HT1080 (cell line): ENCODE measurements around the gene CATSPERZ. TPM values are rescaled to one million over a fixed set of nuclear protein-coding genes. Genes with fewer than 3 reads are reported as not detected.

Experiments used
- DNase-seq: peaks from one replicate; pipeline ENCODE4 v3.0.0-alpha.2; 2015; ENCODE audit warnings: low read depth
- polyA plus RNA-seq, 2 experiments: library from polyadenylated mRNA; depleted of rRNA; stranded (reverse); fragments of >200 nt; gene quantifications; 2 replicates each; pipeline ENCODE4 v1.2.3, GENCODE V29; 2015
- total RNA-seq: library from RNA; depleted of rRNA; stranded (reverse); fragments of >200 nt; shearing (Covaris generic); gene quantifications from 2 replicates; pipeline ENCODE4 v1.2.3, GENCODE V29; 2014; rRNA removed

Gene CATSPERZ, protein sequence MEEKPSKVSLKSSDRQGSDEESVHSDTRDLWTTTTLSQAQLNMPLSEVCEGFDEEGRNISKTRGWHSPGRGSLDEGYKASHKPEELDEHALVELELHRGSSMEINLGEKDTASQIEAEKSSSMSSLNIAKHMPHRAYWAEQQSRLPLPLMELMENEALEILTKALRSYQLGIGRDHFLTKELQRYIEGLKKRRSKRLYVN
- 1.0 and 1.2 TPM in 2 replicates for total RNA-seq
- 1.2 and 1.3 TPM in 2 replicates for polyA plus RNA-seq (2015; cell fraction: cytosol; rRNA removed)
- polyA plus RNA-seq (2015; cell fraction: nucleus; rRNA removed), result 0.43 and 0.62 TPM in 2 replicates

DNA sequence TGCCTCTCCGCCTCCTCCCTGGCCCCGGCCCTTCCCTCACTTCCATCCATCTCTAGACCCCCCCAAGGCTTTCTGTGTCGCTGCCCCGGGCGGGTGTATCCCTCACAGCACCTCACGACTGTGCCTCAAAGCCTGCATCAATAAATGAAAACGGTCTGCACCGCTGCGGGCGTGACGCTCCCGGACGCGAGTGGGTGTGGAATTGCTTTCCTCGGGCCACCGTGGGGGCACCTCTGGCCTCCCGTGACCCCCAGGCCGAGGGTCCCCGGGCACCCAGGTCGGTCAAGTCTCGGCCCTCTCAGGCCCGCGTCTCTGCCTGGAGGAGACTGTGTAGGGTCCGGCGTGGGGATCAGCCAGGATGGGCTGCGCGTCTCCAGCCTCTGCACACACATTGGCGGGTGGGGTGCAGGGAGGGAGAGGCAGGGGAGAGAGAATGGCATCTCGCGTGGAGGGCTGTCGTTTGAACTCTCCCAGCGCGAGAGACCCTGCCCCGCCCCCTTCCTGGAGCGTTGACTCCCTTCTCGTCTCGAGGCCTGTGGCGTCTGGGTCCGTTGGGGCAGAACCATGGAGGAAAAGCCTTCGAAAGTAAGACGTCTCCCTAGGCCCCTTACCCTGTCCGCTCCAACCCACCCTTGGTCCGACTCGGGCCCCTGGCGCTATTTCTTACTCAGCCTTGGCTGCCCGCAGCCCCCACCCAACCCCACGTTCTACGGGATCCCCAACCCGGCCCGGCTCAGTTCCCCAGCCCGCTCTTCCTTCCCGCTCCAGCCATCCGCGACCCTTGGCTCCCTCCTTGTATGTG is at the start of gene CATSPERZ:
CATSPERZ (plus strand) TSS at position 512 of the 802 bp plus-strand sequence; CDS start at position 565, 53 bp downstream.
- no peak for DNase-seq

- no peak for DNase-seq
These were observed 49.6 kb upstream of the CATSPERZ start for GRCh38 chr11:64250415-64251015.

GRCh38 chr11:64251016-64251752 is 49.0 kb upstream of the CATSPERZ start, which contains the start of gene PLCB3:
Gene PLCB3, plus strand, starts transcription at chr11:64251530. Its CDS starts 120 bp downstream, at chr11:64251650.
- DNase-seq, result peak; percentile 23

DNA sequence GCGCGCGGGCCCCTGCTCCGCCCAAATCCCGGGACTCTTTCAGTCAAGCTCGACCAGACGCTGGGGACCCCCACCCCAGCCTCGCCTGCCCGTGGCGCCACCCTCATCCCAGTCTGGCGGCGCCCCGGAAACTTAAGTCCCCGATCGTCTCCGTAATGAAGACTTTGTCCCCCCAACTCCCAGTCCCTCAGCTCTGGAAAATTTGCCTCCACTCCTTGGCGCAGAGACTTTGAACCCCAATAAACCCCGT is 48.5 kb upstream of the CATSPERZ start:
- peak; percentile 6 for DNase-seq

- peak; percentile 22 for DNase-seq
These were observed 47.9 kb upstream of the CATSPERZ start for GRCh38 chr11:64252003-64252872.

DNA sequence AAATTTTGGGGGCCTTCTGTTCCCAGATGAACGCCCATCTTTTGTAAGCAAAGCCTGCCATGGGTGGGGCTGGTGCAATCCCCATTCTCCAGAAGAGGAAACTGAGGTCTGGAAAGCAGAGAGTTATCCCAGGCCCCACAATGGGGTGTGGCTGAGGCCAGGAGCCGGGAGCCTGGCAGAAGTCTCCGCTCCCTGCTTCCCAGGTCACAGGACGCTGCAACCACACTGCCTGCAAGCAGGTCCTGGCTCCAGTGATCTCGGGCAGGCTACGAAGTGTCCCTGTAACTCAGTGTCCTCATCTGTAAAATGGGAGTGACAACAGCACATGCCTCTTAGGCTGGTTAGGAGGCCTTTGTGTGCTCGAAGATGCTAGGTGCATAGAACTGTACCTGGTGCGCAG is 47.1 kb upstream of the CATSPERZ start:
- no peak for DNase-seq

GRCh38 chr11:64253481-64253880 is 46.7 kb upstream of the CATSPERZ start:
- no peak for DNase-seq

DNA sequence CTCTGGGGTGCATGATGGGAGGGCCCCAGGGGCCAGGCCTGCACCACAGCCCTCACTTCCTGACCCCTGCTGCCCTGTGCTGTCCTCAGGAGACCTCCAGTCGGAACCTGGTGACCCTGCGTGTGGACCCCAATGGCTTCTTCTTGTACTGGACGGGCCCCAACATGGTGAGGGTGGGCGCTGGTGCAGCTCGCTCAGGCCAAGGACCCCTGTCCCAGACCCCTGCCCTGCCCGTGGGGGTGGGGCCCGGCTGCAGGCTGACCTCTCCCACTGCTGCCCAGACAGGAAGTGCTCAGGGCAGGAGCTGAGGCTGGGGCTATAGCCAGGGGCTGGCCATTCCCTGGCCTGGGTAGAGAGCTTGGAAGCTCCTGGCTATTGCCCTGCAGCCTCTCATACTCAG is 45.8 kb upstream of the CATSPERZ start:
- no peak for DNase-seq

DNA sequence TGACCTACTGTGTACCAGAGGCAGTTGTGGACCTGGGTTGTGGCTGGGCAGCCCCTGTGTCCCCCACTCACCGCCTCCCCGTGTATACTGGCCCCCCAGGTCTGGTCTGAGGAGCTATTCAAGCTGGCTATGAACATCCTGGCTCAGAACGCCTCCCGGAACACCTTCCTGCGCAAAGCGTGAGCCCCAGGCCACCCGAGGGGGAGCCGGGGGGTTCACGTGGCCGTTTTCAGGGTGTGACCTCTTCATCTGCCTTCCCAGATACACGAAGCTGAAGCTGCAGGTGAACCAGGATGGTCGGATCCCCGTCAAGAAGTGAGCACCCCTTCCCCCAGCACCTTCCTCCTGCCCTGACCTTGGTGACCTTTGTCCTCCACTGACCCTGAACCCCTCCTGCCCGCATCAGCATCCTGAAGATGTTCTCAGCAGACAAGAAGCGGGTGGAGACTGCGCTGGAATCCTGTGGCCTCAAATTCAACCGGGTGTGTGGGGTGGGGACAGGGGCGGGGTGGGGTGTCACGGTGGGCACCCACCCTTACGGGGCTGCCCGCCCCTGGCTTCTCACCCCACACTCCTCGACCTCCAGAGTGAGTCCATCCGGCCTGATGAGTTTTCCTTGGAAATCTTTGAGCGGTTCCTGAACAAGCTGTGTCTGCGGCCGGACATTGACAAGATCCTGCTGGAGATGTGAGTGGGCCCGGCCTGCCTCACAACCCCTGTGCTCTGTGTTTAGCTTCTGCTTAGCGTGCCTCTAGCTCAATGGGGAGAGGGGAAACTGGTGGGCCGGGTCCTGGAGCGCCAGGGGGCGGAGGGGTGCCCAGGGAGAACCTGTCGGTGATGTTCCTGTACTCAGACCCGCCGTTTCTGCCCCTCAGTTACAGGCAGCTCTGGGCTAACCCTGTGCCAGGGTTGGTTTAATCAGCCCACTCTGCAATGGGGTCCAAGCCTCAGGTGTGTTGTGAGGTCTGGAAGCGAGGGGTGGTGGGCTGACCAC is 44.7 kb upstream of the CATSPERZ start:
- DNase-seq, result no peak

- DNase-seq, result no peak
These were observed 43.9 kb upstream of the CATSPERZ start for GRCh38 chr11:64256300-64256699.

- DNase-seq, result no peak
These were observed 41.8 kb upstream of the CATSPERZ start for GRCh38 chr11:64258356-64258755.

DNA sequence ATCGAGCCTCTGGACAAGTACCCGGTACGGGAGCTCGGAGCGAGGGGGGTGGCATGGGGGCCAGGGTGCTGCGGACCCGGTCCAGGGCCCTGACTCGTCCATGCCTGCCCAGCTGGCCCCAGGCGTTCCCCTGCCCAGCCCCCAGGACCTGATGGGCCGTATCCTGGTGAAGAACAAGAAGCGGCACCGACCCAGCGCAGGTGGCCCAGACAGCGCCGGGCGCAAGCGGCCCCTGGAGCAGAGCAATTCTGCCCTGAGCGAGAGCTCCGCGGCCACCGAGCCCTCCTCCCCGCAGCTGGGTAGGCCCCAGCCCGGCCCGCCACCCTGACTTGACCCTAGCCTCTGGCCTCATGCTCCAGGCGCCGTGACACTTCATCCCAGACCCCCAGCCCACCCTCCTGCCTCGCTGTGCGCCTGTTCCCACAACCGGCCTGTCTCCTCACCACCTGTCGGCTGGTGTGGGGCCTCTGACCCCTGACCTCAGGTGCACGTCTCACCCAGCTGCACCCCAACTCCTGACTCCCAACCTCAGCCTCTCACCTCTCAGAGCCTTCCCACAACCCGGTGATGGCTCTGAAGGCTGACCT is 41.1 kb upstream of the CATSPERZ start:
- DNase-seq, result no peak

DNA sequence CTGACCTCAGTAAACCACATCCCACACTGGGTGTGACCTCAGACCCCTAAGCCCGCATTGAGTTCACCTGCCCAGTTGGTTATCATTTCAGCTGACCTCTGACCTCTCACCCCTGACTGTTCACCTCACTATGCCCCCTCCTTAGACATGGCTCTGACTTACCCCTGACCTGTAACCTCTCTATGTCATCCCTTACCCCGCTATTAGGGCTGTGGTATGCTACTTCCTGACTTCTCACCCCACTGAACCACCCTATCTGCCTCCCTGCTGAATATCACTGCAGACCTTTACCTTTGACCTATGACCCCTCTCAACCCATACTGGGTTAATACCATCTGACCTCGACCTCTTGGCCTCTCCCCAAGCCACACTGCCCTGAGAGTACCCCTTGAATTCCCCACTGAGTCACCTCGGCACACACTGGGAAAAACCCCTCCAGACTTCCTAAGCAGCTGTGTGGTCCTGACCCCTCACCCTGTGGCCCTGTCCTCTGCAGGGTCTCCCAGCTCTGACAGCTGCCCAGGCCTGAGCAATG is 40.6 kb upstream of the CATSPERZ start:
- DNase-seq, result no peak

DNA sequence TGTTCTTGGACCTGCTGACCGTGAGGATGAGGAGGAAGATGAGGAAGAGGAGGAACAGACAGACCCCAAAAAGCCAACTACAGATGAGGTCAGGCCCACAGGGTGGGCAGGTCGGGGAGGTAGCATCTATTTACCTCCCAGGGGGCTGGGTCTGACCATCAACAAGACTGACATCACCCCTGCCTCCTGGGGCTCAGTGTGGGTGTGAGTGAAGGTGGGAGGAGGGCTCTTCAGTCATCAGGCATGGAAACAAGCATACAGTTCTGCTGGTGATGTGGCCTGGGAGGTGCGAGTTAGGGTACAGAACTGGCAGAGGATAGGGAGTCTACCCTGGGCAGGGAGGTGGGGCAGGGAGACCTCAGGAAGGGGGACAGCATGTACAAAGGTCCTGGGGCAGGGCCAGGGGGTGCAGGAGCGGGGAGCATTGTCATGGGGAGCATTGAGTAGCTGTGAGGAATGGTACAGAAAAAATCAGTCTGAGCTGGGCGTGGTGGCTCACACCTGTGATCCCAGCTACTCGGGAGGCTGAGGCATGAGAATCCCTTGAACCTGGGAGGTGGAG is 39.9 kb upstream of the CATSPERZ start:
- no peak for DNase-seq

GRCh38 chr11:64261556-64262080 is 38.5 kb upstream of the CATSPERZ start:
- DNase-seq, result no peak

- no peak for DNase-seq
These were observed 37.7 kb upstream of the CATSPERZ start for GRCh38 chr11:64262271-64263002.
